GM12878 (cell line): ENCODE data around the gene GCLM. TPM values are rescaled to one million over a fixed set of nuclear protein-coding genes. Genes with fewer than 3 reads are reported as not detected.

Experiments
- ATF7 ChIP-seq: fragments of 450-650 bp; IDR thresholded peaks from 2 replicates; pipeline ENCODE4 v1.6.1; 2016; ENCODE audit warnings: low read depth, mild to moderate bottlenecking
- BACH1 ChIP-seq: fragments of 450-650 bp; IDR thresholded peaks from 2 replicates; pipeline ENCODE4 v1.6.1; 2017; ENCODE audit warnings: mild to moderate bottlenecking, borderline replicate concordance
- BCL3 ChIP-seq: IDR thresholded peaks from 2 replicates; pipeline ENCODE4 v1.6.1; 2011; ENCODE audit warnings: borderline replicate concordance, low read depth, mild to moderate bottlenecking, moderate library complexity, low read length; ENCODE audit not compliant: insufficient read depth, poor library complexity, severe bottlenecking
- CBFB ChIP-seq: IDR thresholded peaks from 2 replicates; pipeline ENCODE4 v1.6.1; 2016; ENCODE audit warnings: antibody characterized with exemption, low read depth
- E2F8 ChIP-seq: fragments of 450-650 bp; IDR thresholded peaks from 2 replicates; pipeline ENCODE4 v1.6.1; 2018; ENCODE audit warnings: mild to moderate bottlenecking, low read depth, moderate library complexity; ENCODE audit not compliant: partially characterized antibody
- ELK1 ChIP-seq: IDR thresholded peaks from 2 replicates; pipeline ENCODE4 v1.6.1; 2012; ENCODE audit warnings: low read depth, low read length, improper control_type of control experiment
- ESRRA ChIP-seq: IDR thresholded peaks from 2 replicates; pipeline ENCODE4 v1.6.1; 2012; ENCODE audit warnings: mild to moderate bottlenecking, low read length, improper control_type of control experiment
- FOS ChIP-seq: IDR thresholded peaks from 3 replicates; pipeline ENCODE4 v1.6.1; 2011; ENCODE audit warnings: borderline replicate concordance; ENCODE audit not compliant: insufficient read length; ENCODE audit errors: extremely low read depth
- GABPA ChIP-seq: IDR thresholded peaks from 2 replicates; pipeline ENCODE4 v1.6.1; 2014; ENCODE audit warnings: antibody characterized with exemption, low read depth, mild to moderate bottlenecking, inconsistent platforms
- IKZF2 ChIP-seq, 2 experiments: fragments of 450-650 bp; IDR thresholded peaks; 2 replicates each; pipeline ENCODE4 v1.6.1; 2017; ENCODE audit warnings: mild to moderate bottlenecking in 2 of 2, moderate library complexity in 2 of 2
- JUND ChIP-seq: IDR thresholded peaks from 2 replicates; pipeline ENCODE4 v1.6.1; 2012; ENCODE audit warnings: low read depth, mild to moderate bottlenecking, low read length, improper control_type of control experiment, moderate library complexity
- NFYB ChIP-seq: IDR thresholded peaks from 2 replicates; pipeline ENCODE4 v1.6.1; 2011; ENCODE audit warnings: low read depth, mild to moderate bottlenecking, low read length, improper control_type of control experiment, moderate library complexity; ENCODE audit not compliant: insufficient read depth
- NR2C2 ChIP-seq: IDR thresholded peaks from 2 replicates; pipeline ENCODE4 v1.6.1; 2011; ENCODE audit warnings: borderline replicate concordance, low read depth; ENCODE audit not compliant: control insufficient read depth, insufficient read length
- NRF1 ChIP-seq: conservative IDR thresholded peaks from 2 replicates; pipeline ENCODE4 v1.6.1; 2011; ENCODE audit warnings: mild to moderate bottlenecking, low read depth, low read length, improper control_type of control experiment
- RAD21 ChIP-seq: IDR thresholded peaks from 2 replicates; pipeline ENCODE4 v1.6.1; 2011; ENCODE audit warnings: mild to moderate bottlenecking, low read depth, low read length, moderate library complexity; ENCODE audit not compliant: insufficient read depth
- SKIL ChIP-seq: fragments of 450-650 bp; IDR thresholded peaks from 2 replicates; pipeline ENCODE4 v1.6.1; 2017; ENCODE audit warnings: mild to moderate bottlenecking, low read depth, inconsistent platforms; ENCODE audit not compliant: poor library complexity, severe bottlenecking
- SMAD1 ChIP-seq: fragments of 450-650 bp; IDR thresholded peaks from 2 replicates; pipeline ENCODE4 v1.6.1; 2018; ENCODE audit warnings: mild to moderate bottlenecking, low read depth; ENCODE audit not compliant: partially characterized antibody
- SMARCA5 ChIP-seq: fragments of 450-650 bp; IDR thresholded peaks from 2 replicates; pipeline ENCODE4 v1.6.1; 2017; ENCODE audit warnings: mild to moderate bottlenecking
- SP1 ChIP-seq: IDR thresholded peaks from one replicate; pipeline ENCODE4 v1.6.1; 2011; ENCODE audit warnings: low read depth, low read length
- SREBF1 ChIP-seq: IDR thresholded peaks from 2 replicates; pipeline ENCODE4 v1.6.1; 2012; ENCODE audit warnings: mild to moderate bottlenecking, low read length
- TCF3 ChIP-seq: IDR thresholded peaks from 2 replicates; pipeline ENCODE4 v1.6.1; 2012; ENCODE audit warnings: low read depth, mild to moderate bottlenecking, low read length, borderline replicate concordance; ENCODE audit not compliant: insufficient read depth
- ZBED1 ChIP-seq: IDR thresholded peaks from 2 replicates; pipeline ENCODE4 v1.6.1; 2016; ENCODE audit warnings: borderline replicate concordance
- ZNF207 ChIP-seq: fragments of 450-650 bp; IDR thresholded peaks from 2 replicates; pipeline ENCODE4 v1.6.1; 2014; ENCODE audit warnings: antibody characterized with exemption, mild to moderate bottlenecking, borderline replicate concordance
- polyA plus RNA-seq, 11 experiments: library from polyadenylated mRNA; depleted of rRNA in 4 of 11; unstranded in 6 of 11; stranded (reverse) in 5 of 11; fragments of >200 nt; fragmentation: Nextera tagmentation in 4 of 11; fragmentation: Illumina TruSeq in 1 of 11; extraction: Ambion mirVana in 4 of 11; extraction: Trizol in 1 of 11; gene quantifications; 1 replicate in 1 of 11; 2 replicates in 10 of 11; pipeline versions ENCODE4 v1.2.1 to v1.2.3, GENCODE V29; 2011 to 2016; ENCODE audit warnings: inconsistent platforms in 2 of 11, missing spikeins in 2 of 11, low read depth in 1 of 11
- total RNA-seq, 4 experiments: library from RNA; depleted of rRNA in 3 of 4; stranded (reverse); fragments of >200 nt in 3 of 4; fragmentation: Illumina TruSeq in 1 of 4; extraction: Trizol in 1 of 4; gene quantifications; 2 replicates each; pipeline versions ENCODE4 v1.2.1 to v1.2.3, GENCODE V29; 2013 to 2021

GCLM gene
- total and polyA plus RNA-seq, 10 of the 15 experiments (the other 5 are each of a cell fraction or from before 2014, with no cell fraction given): 2.6 to 17.3 (median 6.9) TPM

GRCh38 chr1:93878889-93879586, 30.2 kb downstream of the GCLM start, which contains the start of gene DNTTIP2 (continued):
- no peak for TF ChIP-seq SKIL
- TF ChIP-seq ELK1: peak; percentile 80; the same call in 1 of the 2 replicates
- TF ChIP-seq JUND: no peak
- TF ChIP-seq ATF7: peak; percentile 28; the same call in 1 of the 2 replicates
- TF ChIP-seq SMARCA5: no peak
- peak; percentile 34; the same call in 1 of the 2 replicates for TF ChIP-seq NRF1
- TF ChIP-seq ZNF207: 0 out of 2 replicates have a peak, but pooled peaks have one; percentile 70
- peak; percentile 82 for TF ChIP-seq E2F8
- peak; percentile 89 for TF ChIP-seq CBFB
- TF ChIP-seq NFYB: no peak
- TF ChIP-seq TCF3: 0 out of 2 replicates have a peak, but pooled peaks have one; percentile 61
- peak; percentile 87 for TF ChIP-seq SMAD1
- no peak for TF ChIP-seq ESRRA
- peak; percentile 94 for TF ChIP-seq GABPA
- TF ChIP-seq IKZF2 (IDR thresholded peaks at IDR 0.05): peak in 1 of 2 experiments; percentile 11; a peak in 1 of 4 replicates
- no peak for TF ChIP-seq FOS
- peak; percentile 92 for TF ChIP-seq ZBED1
- TF ChIP-seq NR2C2: no peak
- TF ChIP-seq SP1: no peak
- TF ChIP-seq BACH1: peak; percentile 63; the same call in 1 of the 2 replicates
- peak; percentile 37 for TF ChIP-seq BCL3
- TF ChIP-seq SREBF1: no peak
- no peak for TF ChIP-seq RAD21
